Stomach (tissue), 9 donors: ENCODE measurements around the gene CKLF. TPM values are rescaled to one million over a fixed set of nuclear protein-coding genes. Genes with fewer than 3 reads are reported as not detected.
"Not testable (repeated sequence)": the region's sequence is repeated elsewhere in the genome, so short reads cannot be mapped to it uniquely, and the experiment has no call there.

Experiments
- DNase-seq, 2 donors: peaks; one replicate each; pipeline versions ENCODE4 v3.0.0 to v3.0.0-alpha.2; 2013 to 2019
- H3K27ac ChIP-seq, 5 donors: fragments of 200-600 bp in 4 of 5; sonication (generic) in 4 of 5; one replicate each; pipeline ENCODE4 v1.5.1; 2013 to 2019; ENCODE audit warnings: mild to moderate bottlenecking in 1 of 5, moderate library complexity in 1 of 5
- H3K27me3 ChIP-seq, 3 donors: fragments of 200-600 bp; sonication (generic); one replicate each; pipeline ENCODE4 v1.5.1; 2017 to 2019; ENCODE audit warnings: mixed run types in 1 of 3
- H3K36me3 ChIP-seq, 4 donors: fragments of 200-600 bp; sonication (generic); 1 replicate in 3 of 4; 2 replicates in 1 of 4; pipeline ENCODE4 v1.5.1; 2016 to 2019
- H3K4me1 ChIP-seq, 4 donors: fragments of 200-600 bp; sonication (generic); one replicate each; pipeline ENCODE4 v1.5.1; 2016 to 2019
- H3K4me3 ChIP-seq, 4 donors: fragments of 200-600 bp; sonication (generic) in 3 of 4; one replicate each; pipeline ENCODE4 v1.5.1; 2016 to 2019; ENCODE audit warnings: mild to moderate bottlenecking in 1 of 4
- H3K9me3 ChIP-seq, 4 donors: fragments of 200-600 bp; sonication (generic); one replicate each; pipeline ENCODE4 v1.5.1; 2016 to 2019
- EP300 ChIP-seq: sonication (generic); formaldehyde crosslinking; IDR thresholded peaks from one replicate; pipeline ENCODE4 v1.6.1; 2017; ENCODE audit warnings: antibody characterized with exemption
- POLR2A ChIP-seq, 4 donors: fragments of 450-650 bp; IDR thresholded peaks; one replicate each; pipeline ENCODE4 v1.6.1; 2016; ENCODE audit warnings: antibody characterized with exemption in 4 of 4, control low read depth in 2 of 4, mild to moderate bottlenecking in 1 of 4, moderate library complexity in 1 of 4
- POLR2AphosphoS5 ChIP-seq, 3 donors: sonication (generic); formaldehyde crosslinking; IDR thresholded peaks; one replicate each; pipeline ENCODE4 v1.6.1; 2016; ENCODE audit warnings: antibody characterized with exemption in 3 of 3
- WGBS, 5 donors: extraction: QIAGEN DNeasy Blood & Tissue Kit in 3 of 5; methylation state at CpG; one replicate each; pipeline versions ENCODE4 v1.1.5 to v1.1.7; 2013 to 2018; 5-methylcytosine and 5-hydroxymethylcytosine counted together
- intact Hi-C: fragments of 100-400 bp; cut with DNase I; formaldehyde crosslinking; loops from one replicate; pipeline ENCODE4 v1.15.1; 2023; ENCODE audit warnings: low total_unique reads
- polyA plus RNA-seq, 3 donors: library from polyadenylated mRNA; stranded (reverse); fragments of 200-250 nt; gene quantifications; one replicate each; pipeline ENCODE4 v1.2.3, GENCODE V29; 2013
- total RNA-seq, 5 donors: library from RNA; depleted of rRNA; stranded (reverse); fragments of >200 nt; gene quantifications; one replicate each; pipeline versions ENCODE4 v1.1.0 to v1.2.3, GENCODE V29; 2014 to 2016
- TF ChIP-seq, protein P1 (sequence below), 7 experiments: fragments of 450-650 bp in 4 of 7; fragments of 200-600 bp in 3 of 7; sonication (generic) in 3 of 7; IDR thresholded peaks; one replicate each; pipeline ENCODE4 v1.5.1; 2016 to 2019; ENCODE audit warnings: antibody characterized with exemption in 7 of 7, control low read depth in 2 of 7, mild to moderate bottlenecking in 1 of 7
- donor health status: healthy with polysubstance abuse.
- donor health status: Bipolar disorder and iron deficiency.
- donor health status: healthy.

The CKLF gene
- total and polyA plus RNA-seq, 8 donors: 4.1 to 35.7 (median 25.2) TPM; not detected in 1

DNA sequence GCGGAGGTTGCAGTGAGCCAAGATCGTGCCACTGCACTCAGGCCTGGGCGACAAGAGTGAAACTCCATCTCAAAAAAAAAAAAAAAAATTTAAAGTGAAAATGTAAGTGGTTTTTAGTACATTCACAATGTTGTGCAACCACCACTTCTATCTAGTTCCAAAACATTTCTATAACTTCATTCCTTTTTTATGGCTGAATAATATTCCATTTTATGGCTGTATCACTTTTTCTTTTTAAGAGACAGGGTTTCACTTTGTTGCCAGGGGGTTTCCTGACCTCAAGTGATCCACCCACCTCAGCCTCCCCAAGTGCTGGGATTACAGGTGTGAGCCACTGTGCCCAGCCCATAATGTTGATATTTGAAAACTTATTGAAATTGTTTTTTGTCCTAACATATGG is 40.4 kb downstream of the CKLF start:
- peaks cover 0 to 5% (median 0%) of the 10 kb centered on the region in 4 donors for H3K4me1 ChIP-seq
- H3K27ac ChIP-seq: no peak overlapping the region
- no peak overlapping the region for H3K4me3 ChIP-seq
- H3K36me3 ChIP-seq: no peaks in the 10 kb centered on the region
- 94 to 100% (median 98%) methylated on average over 3 of the region's 3 CpGs for WGBS, 5 donors
- no peak for TF ChIP-seq EP300
- no peak for TF ChIP-seq POLR2A (IDR thresholded peaks at IDR 0.05)
- TF ChIP-seq, protein P1, sequence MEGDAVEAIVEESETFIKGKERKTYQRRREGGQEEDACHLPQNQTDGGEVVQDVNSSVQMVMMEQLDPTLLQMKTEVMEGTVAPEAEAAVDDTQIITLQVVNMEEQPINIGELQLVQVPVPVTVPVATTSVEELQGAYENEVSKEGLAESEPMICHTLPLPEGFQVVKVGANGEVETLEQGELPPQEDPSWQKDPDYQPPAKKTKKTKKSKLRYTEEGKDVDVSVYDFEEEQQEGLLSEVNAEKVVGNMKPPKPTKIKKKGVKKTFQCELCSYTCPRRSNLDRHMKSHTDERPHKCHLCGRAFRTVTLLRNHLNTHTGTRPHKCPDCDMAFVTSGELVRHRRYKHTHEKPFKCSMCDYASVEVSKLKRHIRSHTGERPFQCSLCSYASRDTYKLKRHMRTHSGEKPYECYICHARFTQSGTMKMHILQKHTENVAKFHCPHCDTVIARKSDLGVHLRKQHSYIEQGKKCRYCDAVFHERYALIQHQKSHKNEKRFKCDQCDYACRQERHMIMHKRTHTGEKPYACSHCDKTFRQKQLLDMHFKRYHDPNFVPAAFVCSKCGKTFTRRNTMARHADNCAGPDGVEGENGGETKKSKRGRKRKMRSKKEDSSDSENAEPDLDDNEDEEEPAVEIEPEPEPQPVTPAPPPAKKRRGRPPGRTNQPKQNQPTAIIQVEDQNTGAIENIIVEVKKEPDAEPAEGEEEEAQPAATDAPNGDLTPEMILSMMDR (IDR thresholded peaks at IDR 0.05): no peak
- no peak for TF ChIP-seq POLR2AphosphoS5 (IDR thresholded peaks at IDR 0.05)
- intact Hi-C loops: no loop called here
- no peak for DNase-seq
- peaks cover 0 to 4% (median 0%) of the 10 kb centered on the region in 4 donors for H3K9me3 ChIP-seq
- H3K27me3 ChIP-seq: no peaks in the 10 kb centered on the region

DNA sequence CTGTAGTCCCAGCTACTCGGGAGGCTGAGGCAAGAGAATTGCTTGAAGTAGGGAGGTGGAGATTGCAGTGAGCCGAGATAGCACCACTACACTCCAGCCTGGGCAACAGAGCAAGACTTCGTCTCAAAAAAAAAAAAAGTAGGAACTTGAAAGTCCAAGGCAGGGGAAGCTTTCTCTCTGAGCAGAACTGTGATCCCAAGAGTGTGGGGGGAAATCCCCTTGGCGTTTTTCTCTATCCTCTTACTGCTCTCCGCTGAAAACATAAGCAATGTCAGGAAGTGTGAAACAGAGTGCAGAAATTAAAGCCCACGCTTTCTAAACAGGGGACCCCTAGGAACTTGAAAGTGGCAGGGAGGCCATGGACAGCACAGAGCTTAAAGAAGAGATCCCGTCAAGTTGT is 42.4 kb downstream of the CKLF start:
- Histone ChIP-seq H3K36me3 (no peaks in the 10 kb centered on the region), H3K4me1 (peaks cover 0 to 4% (median 0%) of the 10 kb centered on the region in 4 donors), H3K4me3 (no peak overlapping the region), H3K27me3 (no peaks in the 10 kb centered on the region), H3K27ac (no peak overlapping the region), H3K9me3 (peaks cover 0 to 4% (median 0%) of the 10 kb centered on the region in 4 donors)
- WGBS, 5 donors: 64 to 83% (median 74%) methylated on average over 7 of the region's 7 CpGs
- intact Hi-C loops: no loop called here
- no peak for TF ChIP-seq POLR2AphosphoS5 (IDR thresholded peaks at IDR 0.05)
- TF ChIP-seq POLR2A (IDR thresholded peaks at IDR 0.05): no peak
- TF ChIP-seq, protein P1 (IDR thresholded peaks at IDR 0.05): no peak
- TF ChIP-seq EP300: no peak
- no peak for DNase-seq

DNA sequence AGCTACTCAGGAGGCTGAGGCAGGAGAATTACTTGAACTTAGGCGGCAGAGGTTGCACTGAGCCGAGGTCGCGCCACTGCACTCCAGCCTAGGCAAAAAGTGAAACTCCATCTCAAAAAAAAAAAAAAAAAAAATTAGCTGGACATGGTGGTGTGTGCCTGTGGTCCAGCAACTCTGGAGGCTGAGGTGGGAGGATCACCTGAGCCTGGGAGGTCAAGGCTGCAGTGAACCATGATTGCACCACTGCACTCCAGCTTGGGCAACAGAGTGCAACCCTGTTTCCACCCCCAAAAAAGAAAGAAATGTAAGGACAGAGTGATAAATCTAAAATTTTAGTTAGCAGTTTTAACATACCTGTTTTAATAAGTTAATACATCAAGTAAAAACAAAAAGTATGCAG is 44.2 kb downstream of the CKLF start:
- H3K27me3 ChIP-seq, intact Hi-C loops: not testable (repeated sequence)
- 90 to 100% (median 95%) methylated on average over 4 of the region's 4 CpGs for WGBS, 5 donors

DNA sequence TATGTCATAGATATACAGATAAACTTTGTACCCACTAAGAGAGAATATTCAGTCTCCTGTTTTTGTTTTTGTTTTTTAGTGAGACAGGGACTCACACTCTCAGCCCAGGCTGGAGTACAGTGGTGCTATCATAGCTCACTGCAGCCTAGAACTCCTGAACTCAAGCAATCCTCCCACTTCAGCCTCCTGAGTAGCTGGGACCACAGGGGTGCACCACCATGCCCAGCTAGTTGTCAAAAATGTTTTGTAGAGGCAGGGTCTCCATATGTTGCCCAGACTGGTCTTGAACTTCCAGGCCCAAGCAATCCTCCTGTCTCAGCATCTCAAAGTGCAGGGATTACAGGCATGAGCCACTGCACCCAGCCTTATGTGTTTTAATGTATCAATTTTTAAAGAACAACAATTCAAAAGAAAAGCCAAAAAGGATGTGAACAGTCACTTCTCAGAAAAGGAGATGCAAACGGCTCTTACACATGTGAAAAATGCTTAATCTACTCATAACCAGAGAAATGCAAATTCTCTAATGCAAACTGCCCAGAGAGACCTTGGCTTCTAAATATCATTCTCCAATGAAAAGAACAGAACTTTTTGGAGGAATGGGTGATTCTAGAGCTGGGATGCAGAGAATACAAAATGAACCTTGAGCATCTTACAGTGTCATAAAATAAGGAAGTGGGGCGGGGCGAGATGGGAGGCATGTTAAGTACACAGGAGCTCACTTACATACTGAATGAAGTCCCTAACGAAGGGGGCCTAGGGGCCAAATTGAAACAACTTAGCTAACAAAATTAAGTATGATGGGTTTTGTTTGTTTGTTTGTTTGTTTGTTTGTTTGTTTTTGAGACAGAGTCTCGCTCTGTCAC is 44.8 kb downstream of the CKLF start:
- H3K36me3 ChIP-seq: no peaks in the 10 kb centered on the region
- intact Hi-C loops: no loop called here
- no peaks in the 10 kb centered on the region for H3K4me1 ChIP-seq
- no peak for TF ChIP-seq POLR2A (IDR thresholded peaks at IDR 0.05)
- TF ChIP-seq EP300: no peak
- TF ChIP-seq, protein P1 (IDR thresholded peaks at IDR 0.05): no peak
- no peak for TF ChIP-seq POLR2AphosphoS5 (IDR thresholded peaks at IDR 0.05)
- no peak overlapping the region for H3K4me3 ChIP-seq
- DNase-seq: no peak
- 77 to 88% (median 82%) methylated on average over 5 of the region's 5 CpGs for WGBS, 5 donors
- peaks cover 0 to 6% (median 0%) of the 10 kb centered on the region in 3 donors for H3K27me3 ChIP-seq
- peaks cover 0 to 4% (median 0%) of the 10 kb centered on the region in 4 donors for H3K9me3 ChIP-seq
- no peak overlapping the region for H3K27ac ChIP-seq

More for the DNA sequence above, 44.2 kb downstream of the CKLF start:
- not testable (repeated sequence) for H3K9me3 ChIP-seq, H3K4me1 ChIP-seq, H3K4me3 ChIP-seq, H3K27ac ChIP-seq, H3K36me3 ChIP-seq, DNase-seq

DNA sequence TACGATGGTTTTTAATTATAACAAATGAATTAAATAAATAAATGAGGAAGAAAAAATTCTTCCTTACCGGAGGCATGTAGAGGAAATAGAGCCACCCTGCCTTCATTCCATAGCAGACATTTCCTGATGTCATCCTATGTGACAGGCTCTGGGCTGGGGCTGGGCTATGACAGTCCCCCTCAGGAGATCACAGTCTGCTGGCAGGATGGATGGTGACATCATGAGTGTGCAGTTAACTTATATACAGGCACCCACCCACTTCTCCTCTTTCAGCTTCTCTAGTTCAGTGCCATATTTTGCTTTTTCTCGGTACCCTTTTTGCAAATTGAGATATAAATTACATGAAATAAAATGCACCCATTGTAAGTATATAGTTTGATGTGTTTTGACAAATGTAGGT is 45.7 kb downstream of the CKLF start:
- TF ChIP-seq, protein P1 (IDR thresholded peaks at IDR 0.05): no peak
- no peak for TF ChIP-seq EP300
- TF ChIP-seq POLR2A (IDR thresholded peaks at IDR 0.05): no peak
- TF ChIP-seq POLR2AphosphoS5 (IDR thresholded peaks at IDR 0.05): no peak
- no peak for DNase-seq
- no peak overlapping the region for H3K4me3 ChIP-seq
- no peaks in the 10 kb centered on the region for H3K36me3 ChIP-seq
- H3K4me1 ChIP-seq: no peaks in the 10 kb centered on the region
- 84 to 87% (median 85%) methylated on average over 3 of the region's 3 CpGs for WGBS, 5 donors
- no peak overlapping the region for H3K27ac ChIP-seq
- intact Hi-C loops: no loop called here
- H3K27me3 ChIP-seq: peaks cover 0 to 6% (median 0%) of the 10 kb centered on the region in 3 donors
- H3K9me3 ChIP-seq: peaks cover 0 to 4% (median 0%) of the 10 kb centered on the region in 4 donors
